ENCODE results near the gene PIGP. TPM values are rescaled to one million over a fixed set of nuclear protein-coding genes. Genes with fewer than 3 reads are reported as not detected.
A peak's percentile ranks its signal among the peaks of the same experiment; 100 is the strongest.

PIGP gene
- total and polyA plus RNA-seq, 12 donors = 7.3 to 236 (median 49.4) TPM

- intact Hi-C loops (cut with DNase I) = no loop called here
- DNase-seq = no peak
- WGBS, 4 donors = 61 to 74% (median 66%) methylated on average over 7 of the region's 7 CpGs
- TF ChIP-seq POLR2A (IDR thresholded peaks at IDR 0.05) = no peak
- no peak for TF ChIP-seq CTCF (IDR thresholded peaks at IDR 0.05)
- H3K27me3 ChIP-seq = no peaks in the 10 kb centered on the region
- H3K27ac ChIP-seq = no peak overlapping the region
- peaks cover 0 to 5% of the 10 kb centered on the region in 2 donors for H3K4me1 ChIP-seq (replicated peaks in 1 of 2)
- H3K4me3 ChIP-seq = no peak overlapping the region
- H3K36me3 ChIP-seq (replicated peaks in 1 of 2) = peaks cover 0 to 15% of the 10 kb centered on the region in 2 donors
- H3K9me3 ChIP-seq (replicated peaks in 1 of 3) = no peaks in the 10 kb centered on the region
These were observed 10.8 kb downstream of the PIGP start for GRCh38 chr21:37061926-37062592.

- H3K27me3 ChIP-seq = no peaks in the 10 kb centered on the region
- WGBS, 4 donors = 71 to 100% (median 78%) methylated on average over 1 of the region's 1 CpG
- peaks cover 0 to 4% of the 10 kb centered on the region in 2 donors for H3K36me3 ChIP-seq (replicated peaks in 1 of 2)
- TF ChIP-seq CTCF (IDR thresholded peaks at IDR 0.05) (no peak), POLR2A (IDR thresholded peaks at IDR 0.05) (peak in 1 of 2 donors; percentile 36)
- H3K27ac ChIP-seq = peak overlapping the region in 2 of 5 donors; percentile 42 to 78
- no peak overlapping the region for H3K4me3 ChIP-seq
- no peaks in the 10 kb centered on the region for H3K9me3 ChIP-seq (replicated peaks in 1 of 3)
- H3K4me1 ChIP-seq (replicated peaks in 1 of 2) = peaks cover 0 to 5% of the 10 kb centered on the region in 2 donors
- intact Hi-C loops (cut with DNase I) = no loop called here
- DNase-seq = peak; percentile 56 to 78 (median 61)
These were observed 12.6 kb downstream of the PIGP start for GRCh38 chr21:37060296-37060695.

GRCh38 chr21:37059181-37059580 lies 13.7 kb downstream of the PIGP start:
- no peak for TF ChIP-seq POLR2A (IDR thresholded peaks at IDR 0.05)
- intact Hi-C loops (cut with DNase I) = no loop called here
- WGBS, 4 donors = 66 to 80% (median 75%) methylated on average over 5 of the region's 5 CpGs

GRCh38 chr21:37058261-37058660 lies 14.6 kb downstream of the PIGP start:
- H3K27ac ChIP-seq = no peak overlapping the region
- DNase-seq = no peak
- intact Hi-C loops (cut with DNase I) = no loop called here
- TF ChIP-seq CTCF (IDR thresholded peaks at IDR 0.05) = no peak
- no peak for TF ChIP-seq POLR2A (IDR thresholded peaks at IDR 0.05)
- no peak overlapping the region for H3K4me3 ChIP-seq
- H3K36me3 ChIP-seq (replicated peaks in 1 of 2) = no peaks in the 10 kb centered on the region
- H3K9me3 ChIP-seq (replicated peaks in 1 of 3) = no peaks in the 10 kb centered on the region
- H3K4me1 ChIP-seq (replicated peaks in 1 of 2) = peaks cover 0 to 5% of the 10 kb centered on the region in 2 donors
- H3K27me3 ChIP-seq = no peaks in the 10 kb centered on the region
- WGBS, 4 donors = 59 to 69% (median 67%) methylated on average over 2 of the region's 2 CpGs

More at GRCh38 chr21:37059181-37059580, 13.7 kb downstream of the PIGP start:
- Histone ChIP-seq H3K4me1 (replicated peaks in 1 of 2) (peaks cover 0 to 5% of the 10 kb centered on the region in 2 donors), H3K9me3 (replicated peaks in 1 of 3) (no peaks in the 10 kb centered on the region), H3K27ac (no peak overlapping the region), H3K36me3 (replicated peaks in 1 of 2) (no peaks in the 10 kb centered on the region), H3K27me3 (no peaks in the 10 kb centered on the region), H3K4me3 (no peak overlapping the region)
- no peak for DNase-seq

- no peaks in the 10 kb centered on the region for H3K36me3 ChIP-seq (replicated peaks in 1 of 2)
- TF ChIP-seq POLR2A (IDR thresholded peaks at IDR 0.05) (no peak), CTCF (IDR thresholded peaks at IDR 0.05) (no peak)
- no peak overlapping the region for H3K4me3 ChIP-seq
- no peak overlapping the region for H3K27ac ChIP-seq
- WGBS, 4 donors = 56 to 62% (median 58%) methylated on average over 6 to 7 of the region's 7 CpGs
- DNase-seq = no peak
- intact Hi-C loops (cut with DNase I) = no loop called here
- no peaks in the 10 kb centered on the region for H3K9me3 ChIP-seq (replicated peaks in 1 of 3)
- peaks cover 0 to 5% of the 10 kb centered on the region in 2 donors for H3K4me1 ChIP-seq (replicated peaks in 1 of 2)
- H3K27me3 ChIP-seq = no peaks in the 10 kb centered on the region
These were observed 15.3 kb downstream of the PIGP start for GRCh38 chr21:37057614-37058013.
